Ishikawa (cell line): ENCODE results near the gene DSCAML1.

Source experiments
- CEBPB ChIP-seq: IDR thresholded peaks from 2 replicates; pipeline ENCODE4 v1.6.1; 2012
- CREB1 ChIP-seq: IDR thresholded peaks from 2 replicates; pipeline ENCODE4 v1.6.1; 2012; ENCODE audit warnings: low read depth
- EGR1 ChIP-seq: IDR thresholded peaks from 2 replicates; pipeline ENCODE4 v1.6.1; 2012
- EP300 ChIP-seq: IDR thresholded peaks from 2 replicates; pipeline ENCODE4 v1.6.1; 2012; ENCODE audit warnings: borderline replicate concordance
- FOXM1 ChIP-seq: IDR thresholded peaks from 2 replicates; pipeline ENCODE4 v1.6.1; 2012; ENCODE audit warnings: low read depth, borderline replicate concordance
- MAX ChIP-seq: IDR thresholded peaks from 2 replicates; pipeline ENCODE4 v1.6.1; 2012
- NFIC ChIP-seq: IDR thresholded peaks from 2 replicates; pipeline ENCODE4 v1.6.1; 2012
- RAD21 ChIP-seq: IDR thresholded peaks from 2 replicates; pipeline ENCODE4 v1.6.1; 2012; ENCODE audit warnings: low read depth
- REST ChIP-seq: IDR thresholded peaks from 2 replicates; pipeline ENCODE4 v1.6.1; 2012; ENCODE audit warnings: low read depth, mild to moderate bottlenecking
- TAF1 ChIP-seq: IDR thresholded peaks from 2 replicates; pipeline ENCODE4 v1.6.1; 2012; ENCODE audit warnings: low read depth, mild to moderate bottlenecking
- TCF12 ChIP-seq: IDR thresholded peaks from 2 replicates; pipeline ENCODE4 v1.6.1; 2012; ENCODE audit warnings: low read depth
- TEAD4 ChIP-seq: IDR thresholded peaks from 2 replicates; pipeline ENCODE4 v1.6.1; 2012
- USF1 ChIP-seq: IDR thresholded peaks from 2 replicates; pipeline ENCODE4 v1.6.1; 2012
- YY1 ChIP-seq: IDR thresholded peaks from 2 replicates; pipeline ENCODE4 v1.6.1; 2012; ENCODE audit warnings: low read depth
- ZBTB7A ChIP-seq: IDR thresholded peaks from 2 replicates; pipeline ENCODE4 v1.6.1; 2012; ENCODE audit warnings: low read depth

DSCAML1 gene

GRCh38 chr11:117678658-117679406, 118.2 kb downstream of the DSCAML1 start:
- TF ChIP-seq ZBTB7A: no peak
- TF ChIP-seq TAF1: no peak
- no peak for TF ChIP-seq REST
- no peak for TF ChIP-seq MAX
- TF ChIP-seq TEAD4: no peak
- no peak for TF ChIP-seq TCF12

- no peak for TF ChIP-seq EGR1
- TF ChIP-seq TEAD4: no peak
- no peak for TF ChIP-seq RAD21
- no peak for TF ChIP-seq FOXM1
- no peak for TF ChIP-seq ZBTB7A
- no peak for TF ChIP-seq YY1
- TF ChIP-seq TAF1: no peak
- TF ChIP-seq REST: no peak
These were observed 119.2 kb downstream of the DSCAML1 start for GRCh38 chr11:117677729-117678310.

- TF ChIP-seq RAD21 (no peak), ZBTB7A (no peak), TAF1 (no peak), TEAD4 (no peak), YY1 (no peak), USF1 (no peak), MAX (no peak), REST (no peak), TCF12 (no peak), FOXM1 (no peak), EP300 (no peak), NFIC (no peak), CREB1 (no peak), EGR1 (no peak), CEBPB (no peak)
These were observed 120.5 kb downstream of the DSCAML1 start for GRCh38 chr11:117676501-117676900.

- TF ChIP-seq ZBTB7A (no peak), MAX (no peak), NFIC (no peak), TAF1 (no peak), CEBPB (no peak), EP300 (no peak), USF1 (no peak), REST (no peak), EGR1 (no peak), TEAD4 (no peak), CREB1 (no peak), RAD21 (no peak), YY1 (no peak), TCF12 (no peak), FOXM1 (no peak)
These were observed 123.4 kb downstream of the DSCAML1 start for GRCh38 chr11:117673602-117674001.
